OCI-LY3 (cell line): ENCODE results near the gene C11orf71.

Source experiments
- CTCF ChIP-seq: fragments of 200-600, 300-600 bp; sonication (generic); IDR thresholded peaks from 2 replicates; pipeline ENCODE4 v1.5.1; 2014; ENCODE audit warnings: antibody characterized with exemption, low read length, low read depth
- EZH2phosphoT487 ChIP-seq: fragments of 200-600 bp; shearing (Covaris generic); IDR thresholded peaks from 2 replicates; pipeline ENCODE4 v1.6.1; 2018; ENCODE audit warnings: antibody characterized with exemption, mixed run types, low read depth

GRCh38 chr11:114386545-114386944 is 13.8 kb downstream of the C11orf71 start:
- TF ChIP-seq CTCF = no peak
- no peak for TF ChIP-seq EZH2phosphoT487
